ENCODE results near the gene EPM2A.
"Not testable (repeated sequence)": the region's sequence is repeated elsewhere in the genome, so short reads cannot be mapped to it uniquely, and the experiment has no call there.

EPM2A gene

GRCh38 chr6:145735356-145736165 lies at the start of gene EPM2A:
EPM2A (minus strand) TSS chr6:145735520; CDS start chr6:145735498, 22 bp downstream.
- peak; percentile 59 for DNase-seq (ENCODE audit: low spot score)

GRCh38 chr6:145784683-145785082 lies 49.4 kb upstream of the EPM2A start:
- no peak for DNase-seq (ENCODE audit: low spot score)

- DNase-seq (ENCODE audit: low spot score): no peak
These were observed 48.5 kb upstream of the EPM2A start for GRCh38 chr6:145783796-145784195.

GRCh38 chr6:145772846-145773245 lies 37.5 kb upstream of the EPM2A start:
- no peak for DNase-seq (ENCODE audit: low spot score)

- DNase-seq (ENCODE audit: low spot score): no peak
These were observed 30.1 kb upstream of the EPM2A start for GRCh38 chr6:145765449-145765848.

- DNase-seq (ENCODE audit: low spot score): no peak
These were observed 28.4 kb upstream of the EPM2A start for GRCh38 chr6:145763742-145764141.

- no peak for DNase-seq (ENCODE audit: low spot score)
These were observed 26.3 kb upstream of the EPM2A start for GRCh38 chr6:145761584-145761983.

- no peak for DNase-seq (ENCODE audit: low spot score)
These were observed 22.8 kb upstream of the EPM2A start for GRCh38 chr6:145758113-145758512.

GRCh38 chr6:145756170-145756662 lies 20.9 kb upstream of the EPM2A start:
- DNase-seq (ENCODE audit: low spot score): peak; percentile 3

GRCh38 chr6:145755682-145756081 lies 20.4 kb upstream of the EPM2A start:
- DNase-seq (ENCODE audit: low spot score): no peak

GRCh38 chr6:145752638-145753037 lies 17.3 kb upstream of the EPM2A start:
- no peak for DNase-seq (ENCODE audit: low spot score)

GRCh38 chr6:145749632-145750031 lies 14.3 kb upstream of the EPM2A start:
- no peak for DNase-seq (ENCODE audit: low spot score)

GRCh38 chr6:145745861-145746260 lies 10.5 kb upstream of the EPM2A start:
- DNase-seq (ENCODE audit: low spot score): no peak

GRCh38 chr6:145744619-145745018 lies 9.3 kb upstream of the EPM2A start:
- DNase-seq (ENCODE audit: low spot score): no peak

GRCh38 chr6:145743332-145743731 lies 8.0 kb upstream of the EPM2A start:
- no peak for DNase-seq (ENCODE audit: low spot score)

GRCh38 chr6:145742472-145742871 lies 7.2 kb upstream of the EPM2A start:
- DNase-seq (ENCODE audit: low spot score): not testable (repeated sequence)

- not testable (repeated sequence) for DNase-seq (ENCODE audit: low spot score)
These were observed 4.4 kb upstream of the EPM2A start for GRCh38 chr6:145739685-145740084.

- no peak for DNase-seq (ENCODE audit: low spot score)
These were observed 2.9 kb upstream of the EPM2A start for GRCh38 chr6:145738265-145738664.

GRCh38 chr6:145736661-145737144 lies 1.4 kb upstream of the EPM2A start:
- no peak for DNase-seq (ENCODE audit: low spot score)

- peak; percentile 53 for DNase-seq (ENCODE audit: low spot score)
These were observed 599 bp downstream of the EPM2A start for GRCh38 chr6:145734486-145735355.

- DNase-seq (ENCODE audit: low spot score): no peak
These were observed 1.5 kb downstream of the EPM2A start for GRCh38 chr6:145733810-145734209.

- no peak for DNase-seq (ENCODE audit: low spot score)
These were observed 2.1 kb downstream of the EPM2A start for GRCh38 chr6:145733207-145733606.

GRCh38 chr6:145731447-145731846 lies 3.9 kb downstream of the EPM2A start:
- DNase-seq (ENCODE audit: low spot score): no peak
